ENCODE data around the gene SRRM3. TPM values are rescaled to one million over a fixed set of nuclear protein-coding genes. Genes with fewer than 3 reads are reported as not detected.
A peak's percentile ranks its signal among the peaks of the same experiment; 100 is the strongest.

The SRRM3 gene
- polyA plus RNA-seq, 1 of the 3 experiments (the other 2 are of a cell fraction) = 2.7 TPM

- TF ChIP-seq NFIC (IDR thresholded peaks at IDR 0.05; ENCODE audit: borderline replicate concordance) (peak; percentile 76), FOXM1 (IDR thresholded peaks at IDR 0.05; ENCODE audit: low read depth) (no peak), TCF12 (IDR thresholded peaks at IDR 0.05) (peak; percentile 48; the same call in 1 of the 2 replicates), MAX (IDR thresholded peaks at IDR 0.05; ENCODE audit: low read depth) (peak; percentile 97), POLR2AphosphoS5 (IDR thresholded peaks at IDR 0.05; ENCODE audit: low read depth, low read length) (peak; percentile 99), CHD2 (IDR thresholded peaks at IDR 0.05; ENCODE audit: low read length, partially characterized antibody) (peak; percentile 82)
Measured at GRCh38 chr7:76302347-76303201, 100.9 kb downstream of the SRRM3 start, which contains the start of gene HSPB1 (continued).

GRCh38 chr7:76303202-76304147 is 101.8 kb downstream of the SRRM3 start:
- Histone ChIP-seq H3K9me3 (no peaks in the 10 kb centered on the region), H4K20me1 (ENCODE audit: insufficient read depth) (peaks cover 8% of the 10 kb centered on the region), H3K9ac (peak overlapping the region; percentile 88), H2AFZ (ENCODE audit: low read depth) (peak overlapping the region; percentile 75; the same call in 1 of the 2 replicates), H3K4me2 (peak overlapping the region; percentile 87), H3K79me2 (ENCODE audit: insufficient read depth) (peaks cover 24% of the 10 kb centered on the region), H3K9me2 (no peaks in the 10 kb centered on the region), H3K27ac (ENCODE audit: low read depth in 2 of 2, low read length in 1 of 2) (peak overlapping the region; percentile 71 to 86), H3K36me3 (replicated peaks in 1 of 2; ENCODE audit: control insufficient read depth in 1 of 2, insufficient read depth in 2 of 2, low read length in 1 of 2) (peaks cover 3 to 10% of the 10 kb centered on the region in 2 experiments), H3F3A (replicated peaks; ENCODE audit: insufficient read depth) (peaks cover 21% of the 10 kb centered on the region), H3K27me3 (ENCODE audit: insufficient read depth) (no peaks in the 10 kb centered on the region), H3K4me3 (ENCODE audit: low read depth in 2 of 2, low read length in 1 of 2) (peak overlapping the region; percentile 63 to 96), H3K4me1 (ENCODE audit: control insufficient read depth in 1 of 2, insufficient read depth in 2 of 2, low read depth in 1 of 2, low read length in 1 of 2) (peaks cover 18 to 21% of the 10 kb centered on the region in 2 experiments; a peak in 2 of 4 replicates)
- peak; percentile 90 for DNase-seq
- POLR2A ChIA-PET = interaction anchor here (0.7 to 2.4 kb wide), 6 partner anchors 8 to 118 kb away, joined by 3 to 10 read pairs (median 5); partner anchors contain the start of gene YWHAG
- 7% methylated on average over 45 of the region's 56 CpGs for WGBS (ENCODE audit: low lambda C conversion rate)
- CTCF ChIA-PET = interaction anchor here (1.1 to 31.3 kb wide), 5 partner anchors 10 to 56 kb away, joined by 4 to 774 read pairs (median 6); partner anchors contain the start of gene YWHAG
- TF ChIP-seq NFIC (IDR thresholded peaks at IDR 0.05; ENCODE audit: borderline replicate concordance) (peak; percentile 95), EZH2phosphoT487 (IDR thresholded peaks at IDR 0.05; ENCODE audit: borderline replicate concordance, low read depth) (no peak), MAX (IDR thresholded peaks at IDR 0.05; ENCODE audit: low read depth) (peak; percentile 91), TCF12 (IDR thresholded peaks at IDR 0.05) (peak; percentile 49; the same call in 1 of the 2 replicates), MXI1 (IDR thresholded peaks at IDR 0.05; ENCODE audit: low read depth, low read length) (peak; percentile 74), ELF1 (IDR thresholded peaks at IDR 0.05) (peak; percentile 74), RAD21 (IDR thresholded peaks at IDR 0.05; ENCODE audit: low read length) (0 out of 2 replicates have a peak, but pooled peaks have one; percentile 8), MEF2A (IDR thresholded peaks at IDR 0.05; ENCODE audit: borderline replicate concordance, low read depth) (no peak), GABPA (IDR thresholded peaks at IDR 0.05; ENCODE audit: low read depth) (no peak; the same call in 1 of the 2 replicates), SMC3 (IDR thresholded peaks at IDR 0.05; ENCODE audit: low read depth, low read length) (peak; percentile 19; the same call in 1 of the 2 replicates), POLR2AphosphoS5 (IDR thresholded peaks at IDR 0.05; ENCODE audit: low read depth, low read length) (0 out of 2 replicates have a peak, but pooled peaks have one; percentile 11), NRF1 (IDR thresholded peaks at IDR 0.05; ENCODE audit: low read depth, low read length) (peak; percentile 77), CHD2 (IDR thresholded peaks at IDR 0.05; ENCODE audit: low read length, partially characterized antibody) (peak; percentile 94), FOXJ3 (CRISPR knock-in tag; IDR thresholded peaks at IDR 0.05) (no peak), RFX5 (IDR thresholded peaks at IDR 0.05; ENCODE audit: low read length) (no peak), ZBTB33 (IDR thresholded peaks at IDR 0.05; ENCODE audit: borderline replicate concordance, low read depth) (no peak), YY1 (IDR thresholded peaks at IDR 0.05; ENCODE audit: low read depth) (no peak), TAF1 (IDR thresholded peaks at IDR 0.05; ENCODE audit: borderline replicate concordance, low read depth, low read length) (peak; percentile 74), RCOR1 (IDR thresholded peaks at IDR 0.05; ENCODE audit: low read length) (peak; percentile 8; the same call in 1 of the 2 replicates), PBX3 (IDR thresholded peaks at IDR 0.05) (no peak), USF1 (IDR thresholded peaks at IDR 0.05; ENCODE audit: borderline replicate concordance, low read depth) (no peak), EP300 (IDR thresholded peaks at IDR 0.05; ENCODE audit: borderline replicate concordance in 1 of 2, low read depth in 1 of 2, low read length in 1 of 2) (peak; percentile 29 to 87; a peak in 3 of 4 replicates)
